Hematopoietic multipotent progenitor cell treated with erythropoietin and hydrocortisone succinate and interleukin-3 and kit ligand, for 15 days (in vitro differentiated cells): ENCODE data around the gene SMS.

Experiments
- DNase-seq: peaks from one replicate; pipeline ENCODE4 v3.0.0-alpha.2; 2015; ENCODE audit warnings: low spot score

SMS gene

DNA sequence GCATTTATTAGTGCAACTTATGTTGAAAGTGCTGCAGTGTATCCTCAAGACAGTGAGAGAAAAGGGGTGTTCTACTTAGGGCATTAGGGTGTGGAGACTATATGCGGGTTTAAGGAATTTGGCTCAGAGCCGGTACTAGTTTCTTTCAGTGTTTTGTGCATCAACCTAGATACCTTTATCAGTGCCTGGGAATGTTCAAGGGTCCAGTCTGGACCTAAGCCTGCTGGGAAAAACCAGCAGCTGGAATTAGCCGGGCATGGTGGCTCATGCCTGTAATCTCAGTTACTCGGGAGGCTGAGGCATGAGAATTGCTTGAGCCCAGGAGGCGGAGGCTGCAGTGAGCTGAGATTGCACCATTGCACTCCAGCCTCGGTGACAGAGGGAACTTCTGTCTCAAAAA is 99.0 kb downstream of the SMS start:
- DNase-seq: no peak

DNA sequence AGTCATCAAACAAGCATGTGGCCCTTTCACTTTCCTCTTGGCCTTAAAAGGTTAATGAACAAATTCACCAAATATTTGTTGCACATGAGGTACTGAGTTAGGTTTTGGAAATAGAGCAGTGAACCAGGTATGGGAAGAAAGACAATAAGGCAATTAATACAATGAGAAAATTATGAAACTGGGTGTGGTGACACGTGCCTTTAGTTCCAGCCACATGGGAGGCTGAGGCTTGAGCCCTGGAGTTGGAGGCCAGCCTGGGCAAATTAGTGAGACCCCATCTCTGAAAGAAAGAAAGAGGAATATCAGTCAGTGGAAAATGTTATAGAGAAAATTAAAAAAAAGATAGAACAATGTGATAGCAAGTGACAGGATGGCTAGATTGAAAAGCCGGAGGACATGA is 99.7 kb downstream of the SMS start:
- no peak for DNase-seq

DNA sequence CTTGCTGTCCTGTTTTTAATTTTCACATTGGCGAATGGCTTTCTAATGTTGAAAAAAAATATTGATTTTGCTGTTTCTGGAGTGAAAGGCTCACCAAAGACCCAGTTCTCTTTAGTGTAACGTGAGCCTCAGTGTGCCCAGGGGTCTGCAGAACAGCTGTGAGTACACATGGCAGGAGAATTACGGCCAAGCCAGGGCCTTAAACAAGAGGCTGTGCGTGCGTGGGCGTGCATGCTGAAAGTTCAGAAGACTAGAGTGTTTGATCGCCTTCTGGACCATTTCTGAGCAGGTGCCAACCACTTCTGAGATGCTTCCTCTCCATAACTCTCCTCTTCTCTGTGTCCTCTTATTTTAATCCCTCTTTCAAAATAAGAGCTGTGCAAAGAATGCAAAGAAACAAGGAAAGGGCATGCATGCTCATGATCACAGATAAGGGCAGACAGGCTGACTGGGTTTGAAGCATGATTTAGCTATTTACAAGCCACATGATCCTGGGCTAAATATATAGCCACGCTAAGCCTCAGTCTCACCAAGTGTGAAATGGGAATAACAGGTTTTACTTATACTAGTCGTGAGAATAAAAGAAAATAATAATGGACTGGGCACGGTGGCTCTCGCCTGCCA is 101.5 kb downstream of the SMS start:
- no peak for DNase-seq

DNA sequence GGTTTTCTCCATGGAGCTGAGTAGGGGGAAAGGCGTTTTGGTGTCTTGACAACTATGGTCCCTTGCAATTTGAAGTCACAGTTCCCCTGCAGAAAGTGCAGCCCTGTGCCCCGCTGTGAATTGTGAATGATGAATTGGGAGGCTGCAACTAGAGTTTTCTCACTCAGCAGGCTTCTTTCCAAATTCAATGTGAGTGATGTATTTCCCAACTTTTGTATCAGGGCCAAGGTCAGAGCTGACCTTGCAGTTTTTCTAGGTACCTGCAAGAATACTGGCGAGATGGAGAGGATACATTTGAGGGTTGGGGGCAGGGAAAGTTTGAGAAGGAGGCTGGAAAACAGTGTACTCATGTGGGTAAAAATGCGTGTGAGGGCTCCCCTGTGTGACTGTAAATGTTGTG is 103.4 kb downstream of the SMS start:
- DNase-seq: no peak
